GM18517 (cell line): Measurements from ENCODE around the gene DCTPP1.
"Not testable (repeated sequence)": the region's sequence is repeated elsewhere in the genome, so short reads cannot be mapped to it uniquely, and the experiment has no call there.

Source experiments
- ATAC-seq: cut with Tn5 transposase; IDR thresholded peaks from one replicate; pipeline ENCODE4 v1.9.1; 2021; ENCODE audit warnings: mild to moderate bottlenecking, moderate library complexity; ENCODE audit not compliant: unreplicated experiment

The DCTPP1 gene

GRCh38 chr16:30429678-30430427, at the start of gene DCTPP1:
TSS of gene DCTPP1 (minus strand) at chr16:30430030. CDS start at chr16:30429980, 50 bp downstream.
- ATAC-seq, result peak; percentile 93

GRCh38 chr16:30478766-30479478, 49.1 kb upstream of the DCTPP1 start:
- no peak for ATAC-seq

- not testable (repeated sequence) for ATAC-seq
These were observed 47.9 kb upstream of the DCTPP1 start for GRCh38 chr16:30477773-30478172.

GRCh38 chr16:30476991-30477390, 47.2 kb upstream of the DCTPP1 start:
- no peak for ATAC-seq

GRCh38 chr16:30474684-30475083, 44.9 kb upstream of the DCTPP1 start:
- no peak for ATAC-seq

GRCh38 chr16:30474074-30474452, 44.2 kb upstream of the DCTPP1 start:
- ATAC-seq, result no peak

GRCh38 chr16:30473231-30474073, 43.6 kb upstream of the DCTPP1 start:
- ATAC-seq, result no peak

GRCh38 chr16:30472328-30472942, 42.6 kb upstream of the DCTPP1 start, which contains the start of gene ITGAL:
TSS of gene ITGAL (plus strand) at chr16:30472742. CDS start at chr16:30472838, 96 bp downstream.
- peak; percentile 48 for ATAC-seq

- no peak for ATAC-seq
These were observed 40.8 kb upstream of the DCTPP1 start for GRCh38 chr16:30470632-30470995.

GRCh38 chr16:30470170-30470512, 40.3 kb upstream of the DCTPP1 start:
- ATAC-seq, result no peak

GRCh38 chr16:30464078-30464477, 34.2 kb upstream of the DCTPP1 start:
- no peak for ATAC-seq

- ATAC-seq, result not testable (repeated sequence)
These were observed 31.6 kb upstream of the DCTPP1 start for GRCh38 chr16:30461426-30461825.

GRCh38 chr16:30459456-30459855, 29.6 kb upstream of the DCTPP1 start:
- ATAC-seq, result no peak

GRCh38 chr16:30458561-30459394, 28.9 kb upstream of the DCTPP1 start:
- peak; percentile 80 for ATAC-seq

GRCh38 chr16:30457743-30458560, 28.1 kb upstream of the DCTPP1 start:
- no peak for ATAC-seq

- ATAC-seq, result no peak
These were observed 27.4 kb upstream of the DCTPP1 start for GRCh38 chr16:30457256-30457655.

GRCh38 chr16:30456302-30456701, 26.5 kb upstream of the DCTPP1 start:
- no peak for ATAC-seq

GRCh38 chr16:30452709-30453580, 23.1 kb upstream of the DCTPP1 start:
- ATAC-seq, result not testable (repeated sequence)
